CD4-positive, alpha-beta T cell (primary cell): ENCODE measurements around the gene CTIF. TPM values are rescaled to one million over a fixed set of nuclear protein-coding genes. Genes with fewer than 3 reads are reported as not detected.

Experiments used
- ATAC-seq: fragments of 200-7000 bp; cut with Tn5 transposase; one replicate; pipeline ENCODE4 v1.10.0; 2022; ENCODE audit warnings: mild to moderate bottlenecking; ENCODE audit not compliant: poor library complexity
- CTCF ChIA-PET: fragments of 350-600 bp; sonication (Branson Sonifier 250); formaldehyde crosslinking; loops from one replicate; lab custom pipeline; 2021; ENCODE audit warnings: antibody characterized with exemption, inconsistent platforms; lab: Charles Lee
- POLR2A ChIA-PET: fragments of 350-600 bp; sonication (Branson Sonifier 250); formaldehyde crosslinking; loops from one replicate; lab custom pipeline; 2021; ENCODE audit warnings: antibody characterized with exemption, inconsistent platforms; lab: Charles Lee
- DNase-seq, 14 experiments: peaks; one replicate each; pipeline ENCODE4 v3.0.0-alpha.2; 2013 to 2020; ENCODE audit warnings: mixed read lengths in 2 of 14
- H3K27ac ChIP-seq, 2 donors: one replicate each; pipeline versions ENCODE4 v1.5.1 to v1.7.0; 2013; ENCODE audit warnings: low read length in 2 of 2, low read depth in 1 of 2, mild to moderate bottlenecking in 1 of 2
- H3K27me3 ChIP-seq, 2 experiments: 1 replicate in 1 of 2; 2 replicates in 1 of 2; pipeline versions ENCODE4 v1.6.1 to v1.7.0; 2013; ENCODE audit warnings: low read length in 2 of 2, control low read depth in 1 of 2, mild to moderate bottlenecking in 1 of 2, moderate library complexity in 1 of 2; ENCODE audit not compliant: insufficient read depth in 2 of 2, control insufficient read depth in 1 of 2
- H3K36me3 ChIP-seq: one replicate; pipeline ENCODE4 v1.6.1; 2013; ENCODE audit warnings: low read length, control low read depth; ENCODE audit not compliant: insufficient read depth
- H3K4me1 ChIP-seq: one replicate; pipeline ENCODE4 v1.6.1; 2013; ENCODE audit warnings: low read length, control low read depth; ENCODE audit not compliant: insufficient read depth
- H3K4me3 ChIP-seq: one replicate; pipeline ENCODE4 v1.5.1; 2013; ENCODE audit warnings: mild to moderate bottlenecking, low read length, moderate library complexity
- H3K9me3 ChIP-seq, 2 experiments: 1 replicate in 1 of 2; 2 replicates in 1 of 2; pipeline versions ENCODE4 v1.6.1 to v1.7.0; 2013; ENCODE audit warnings: low read length in 2 of 2, mild to moderate bottlenecking in 2 of 2, control low read depth in 1 of 2, moderate library complexity in 1 of 2; ENCODE audit not compliant: control insufficient read depth in 1 of 2, insufficient read depth in 1 of 2
- H3K27ac Mint-ChIP-seq: one replicate; pipeline ENCODE4 v1.8.0; 2020; ENCODE audit warnings: mixed read lengths
- H3K27me3 Mint-ChIP-seq: one replicate; pipeline ENCODE4 v1.8.0; 2021; ENCODE audit warnings: mixed read lengths
- H3K36me3 Mint-ChIP-seq: one replicate; pipeline ENCODE4 v1.8.0; 2021; ENCODE audit warnings: low read depth, mixed read lengths
- H3K4me1 Mint-ChIP-seq: one replicate; pipeline ENCODE4 v1.8.0; 2021; ENCODE audit warnings: low read depth, mixed read lengths
- H3K4me3 Mint-ChIP-seq: one replicate; pipeline ENCODE4 v1.8.0; 2020; ENCODE audit warnings: mild to moderate bottlenecking, mixed read lengths
- H3K9me3 Mint-ChIP-seq: one replicate; pipeline ENCODE4 v1.8.0; 2020; ENCODE audit warnings: mixed read lengths
- CTCF ChIP-seq: fragments of 200-600 bp; IDR thresholded peaks from one replicate; pipeline ENCODE4 v1.8.0; 2022; ENCODE audit warnings: antibody characterized with exemption, mild to moderate bottlenecking
- intact Hi-C, 2 experiments: fragments of 100-400 bp; cut with DNase I in 1 of 2; cut with micrococcal nuclease in 1 of 2; formaldehyde crosslinking; loops; one replicate each; pipeline versions ENCODE4 v1.15.1 to v1.9.0; 2023 to 2025; cut with DNase I, micrococcal nuclease
- total RNA-seq, 174 experiments: library from RNA in 2 of 174; stranded (reverse) in 2 of 174; gene quantifications; one replicate each; pipeline ENCODE4 v1.2.3 and lab custom pipeline; 2021 to 2026

CTIF gene
- total RNA-seq, 2 experiments from 2014 or later: 1.1 to 2.9 TPM

GRCh38 chr18:48899558-48900174, 360.8 kb downstream of the CTIF start:
- ChIA-PET CTCF (no interaction called here), POLR2A (no interaction called here)
- ATAC-seq (no peak), DNase-seq (no peak)
- Mint-ChIP-seq H3K36me3 (no peaks in the 10 kb centered on the region), H3K27me3 (no peaks in the 10 kb centered on the region), H3K4me1 (peaks cover 13% of the 10 kb centered on the region), H3K4me3 (no peak overlapping the region), H3K27ac (no peak overlapping the region), H3K9me3 (peaks cover 3% of the 10 kb centered on the region)
- H3K4me1 ChIP-seq: peaks cover 7% of the 10 kb centered on the region
- peaks cover 1 to 12% of the 10 kb centered on the region in 2 experiments for H3K9me3 ChIP-seq
- no peak overlapping the region for H3K27ac ChIP-seq
- no peak overlapping the region for H3K4me3 ChIP-seq
- no peaks in the 10 kb centered on the region for H3K27me3 ChIP-seq
- no peaks in the 10 kb centered on the region for H3K36me3 ChIP-seq
- TF ChIP-seq CTCF: no peak
- intact Hi-C loops: loop anchor here in 1 of 2 experiments (5.0 kb wide), 1 partner anchor 42 kb away; no protein-coding TSS in a partner anchor

- Mint-ChIP-seq H3K4me1 (peaks cover 13% of the 10 kb centered on the region), H3K27me3 (no peaks in the 10 kb centered on the region), H3K4me3 (no peak overlapping the region), H3K9me3 (peaks cover 6% of the 10 kb centered on the region), H3K27ac (no peak overlapping the region), H3K36me3 (no peaks in the 10 kb centered on the region)
- Histone ChIP-seq H3K9me3 (peaks cover 6 to 18% of the 10 kb centered on the region in 2 experiments), H3K36me3 (no peaks in the 10 kb centered on the region), H3K4me1 (peaks cover 7% of the 10 kb centered on the region), H3K27ac (no peak overlapping the region), H3K4me3 (no peak overlapping the region), H3K27me3 (no peaks in the 10 kb centered on the region)
- DNase-seq: no peak
- intact Hi-C loops: no loop called here
- no peak for TF ChIP-seq CTCF
- POLR2A ChIA-PET: no interaction called here
- CTCF ChIA-PET: interaction anchor here (1.3 kb wide), 1 partner anchor 123 kb away, joined by 3 read pairs; no protein-coding TSS in a partner anchor
- no peak for ATAC-seq
Observed at GRCh38 chr18:48900469-48900868, 361.6 kb downstream of the CTIF start.

GRCh38 chr18:48901145-48902022, 362.6 kb downstream of the CTIF start:
- H3K27me3 Mint-ChIP-seq: no peaks in the 10 kb centered on the region
- peaks cover 6% of the 10 kb centered on the region for H3K9me3 Mint-ChIP-seq
- no peak for TF ChIP-seq CTCF
- H3K36me3 ChIP-seq: no peaks in the 10 kb centered on the region
- DNase-seq (no peak), ATAC-seq (no peak)
- CTCF ChIA-PET: interaction anchor here (1.3 kb wide), 1 partner anchor 124 kb away, joined by 3 read pairs; no protein-coding TSS in a partner anchor
- H3K4me1 ChIP-seq: peaks cover 7% of the 10 kb centered on the region
- no peak overlapping the region for H3K27ac ChIP-seq
- no peak overlapping the region for H3K4me3 Mint-ChIP-seq
- no peaks in the 10 kb centered on the region for H3K27me3 ChIP-seq
- intact Hi-C loops: no loop called here
- no peaks in the 10 kb centered on the region for H3K36me3 Mint-ChIP-seq
- no peak overlapping the region for H3K4me3 ChIP-seq
- POLR2A ChIA-PET: no interaction called here
- H3K27ac Mint-ChIP-seq: no peak overlapping the region
- peaks cover 13% of the 10 kb centered on the region for H3K4me1 Mint-ChIP-seq
- H3K9me3 ChIP-seq: peaks cover 6 to 18% of the 10 kb centered on the region in 2 experiments
